NCI-H69 (cell line): ENCODE measurements around the gene MYH15.

ENCODE experiments used
- DNase-seq: peaks from one replicate; lab custom pipeline; 2025; lab: John Stamatoyannopoulos, UW

MYH15 gene

DNA sequence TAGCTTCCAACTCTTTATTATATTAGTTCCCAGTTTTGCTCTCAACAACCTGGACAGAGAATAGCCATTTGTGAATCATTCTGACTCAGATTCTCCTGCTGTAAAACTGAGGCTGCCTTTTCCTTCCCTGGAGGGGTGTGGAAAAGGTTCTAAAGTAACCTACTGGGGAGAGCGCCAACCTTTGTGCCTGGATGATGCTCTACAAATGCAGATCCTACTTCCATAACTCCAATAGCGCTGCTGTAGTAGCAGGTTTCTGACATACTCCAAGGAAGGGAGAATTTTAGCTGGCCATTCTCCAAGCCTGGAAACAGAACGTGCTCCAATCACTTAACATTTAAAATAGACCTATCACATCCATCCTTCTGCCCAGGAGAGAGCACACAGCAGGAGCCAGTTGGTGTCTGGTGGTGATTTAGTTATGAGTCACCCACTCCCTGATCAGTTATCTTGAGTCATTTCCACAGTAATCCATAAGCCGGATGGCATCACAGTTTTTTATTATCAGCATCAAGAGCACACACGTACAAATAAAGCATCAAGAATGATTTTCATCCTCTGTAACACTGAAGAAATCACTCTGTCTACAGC lies 38.3 kb downstream of the MYH15 start:
- peak; percentile 61 for DNase-seq

GRCh38 chr3:108471426-108471825 lies 39.0 kb downstream of the MYH15 start:
- peak; percentile 23 for DNase-seq

DNA sequence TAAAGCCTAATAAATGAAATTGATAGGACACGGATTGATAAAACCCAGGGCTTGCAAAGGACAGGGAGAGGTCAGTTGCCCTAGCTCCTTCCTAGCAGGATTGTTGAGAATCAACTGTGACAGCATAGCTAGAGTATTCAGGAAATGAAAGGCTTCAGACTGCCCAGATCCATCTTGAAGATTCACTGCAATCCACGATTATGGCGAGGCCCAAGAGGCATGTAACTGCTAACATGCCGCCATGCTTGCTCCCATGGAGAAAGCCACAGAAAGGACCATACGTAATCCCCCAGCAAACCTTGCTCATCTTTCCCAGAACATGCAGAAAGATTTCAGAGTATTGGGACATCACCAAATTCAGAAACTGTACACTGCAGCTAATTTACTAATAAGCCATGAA lies 41.3 kb downstream of the MYH15 start:
- DNase-seq, result no peak

GRCh38 chr3:108468577-108468976 lies 41.8 kb downstream of the MYH15 start:
- no peak for DNase-seq

DNA sequence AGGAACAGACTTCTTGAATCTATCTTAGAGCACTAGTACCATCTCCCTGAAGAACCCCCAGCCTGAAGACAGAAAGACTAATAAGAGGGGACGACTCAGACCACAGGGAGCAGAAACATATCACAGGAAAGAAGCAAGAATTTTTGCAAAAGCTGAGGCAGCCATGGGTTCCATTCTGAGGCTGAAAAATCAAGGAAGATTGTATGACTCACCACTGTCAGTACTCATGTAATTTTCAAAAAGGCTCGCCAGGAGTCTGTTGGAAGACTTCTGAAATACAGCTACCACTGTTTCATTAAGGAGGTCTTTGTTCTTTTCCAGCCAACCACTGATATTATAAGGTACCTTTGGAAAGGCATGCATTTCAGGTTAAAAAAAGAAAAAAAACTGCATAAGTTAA lies 47.5 kb downstream of the MYH15 start:
- DNase-seq, result no peak

- DNase-seq, result no peak
Observed at GRCh38 chr3:108461661-108462111, 48.7 kb downstream of the MYH15 start.

DNA sequence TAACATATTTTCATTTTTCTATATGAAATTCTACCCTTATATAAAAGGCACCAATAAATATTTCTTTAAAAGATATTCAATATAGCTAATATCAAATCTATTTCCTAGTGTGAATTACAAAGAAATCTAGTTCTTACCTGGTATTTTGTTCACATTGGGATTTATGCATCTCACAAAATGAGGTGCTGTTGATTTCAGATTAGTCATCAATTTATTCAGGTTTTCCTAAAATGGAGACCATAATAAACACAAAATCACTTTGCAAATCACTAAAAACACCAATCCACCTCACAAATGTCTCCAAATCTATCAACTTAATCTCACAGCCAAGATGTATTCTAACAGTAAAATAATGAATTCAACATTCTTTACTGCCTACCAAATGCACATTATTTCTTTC lies 51.2 kb downstream of the MYH15 start:
- no peak for DNase-seq

DNA sequence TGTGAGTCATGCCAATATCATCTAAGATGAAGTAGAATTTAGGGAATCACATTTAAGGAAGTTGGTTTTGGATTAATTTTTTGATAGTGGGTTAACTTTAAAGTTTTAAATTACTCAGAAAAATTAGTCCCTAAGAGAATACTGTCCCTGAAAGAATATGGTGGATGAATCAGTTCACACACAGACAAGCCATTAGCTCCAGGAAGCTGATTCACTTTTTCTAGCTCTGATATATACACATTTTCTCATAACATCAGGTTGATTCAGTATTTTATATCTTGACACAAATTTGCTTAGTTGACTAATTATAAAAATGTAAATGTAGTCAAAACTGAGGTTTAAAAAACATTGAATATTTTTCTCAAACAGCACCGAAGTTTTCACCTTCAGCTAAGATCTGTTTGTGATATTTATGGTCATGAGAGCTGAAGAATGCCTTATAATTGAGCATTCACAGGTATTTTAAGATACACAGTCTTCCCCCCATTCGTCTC lies 55.1 kb downstream of the MYH15 start:
- no peak for DNase-seq

DNA sequence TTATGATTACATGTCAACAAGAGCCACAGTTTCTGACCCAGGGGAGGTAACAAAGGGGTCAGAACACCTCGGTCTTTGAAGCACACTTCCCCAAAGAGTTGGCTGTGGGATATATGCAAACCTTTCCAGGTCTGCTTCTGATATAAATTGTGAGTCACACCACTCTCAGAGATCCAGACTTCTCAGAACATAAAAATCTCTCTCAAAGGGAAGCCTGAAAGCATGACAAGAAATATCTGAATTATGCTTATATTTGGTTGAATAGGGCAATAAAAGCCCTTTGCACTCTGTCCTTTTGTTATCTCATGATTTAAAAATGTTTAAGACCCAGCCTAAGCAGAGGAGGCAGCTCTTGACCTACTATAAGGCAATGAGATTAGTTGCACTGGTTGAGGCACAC lies 56.8 kb downstream of the MYH15 start:
- no peak for DNase-seq

DNA sequence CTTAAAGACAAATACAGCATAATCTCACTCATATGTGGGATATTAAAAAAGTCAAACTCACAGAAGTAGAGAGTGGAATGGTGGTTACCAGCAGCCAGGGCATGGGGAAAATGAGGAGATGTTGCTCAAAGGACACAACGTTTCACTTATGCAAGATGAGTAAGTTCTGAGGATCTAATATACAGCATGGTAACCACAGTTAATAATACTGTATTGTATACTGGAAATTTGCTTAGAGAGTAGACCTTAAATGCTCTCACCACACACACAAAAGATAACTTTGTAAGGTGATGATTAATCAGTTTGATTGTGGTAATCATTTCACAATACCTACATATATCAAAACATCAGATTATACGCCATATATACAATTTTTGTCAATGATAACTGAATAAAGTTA lies 60.0 kb downstream of the MYH15 start:
- no peak for DNase-seq

DNA sequence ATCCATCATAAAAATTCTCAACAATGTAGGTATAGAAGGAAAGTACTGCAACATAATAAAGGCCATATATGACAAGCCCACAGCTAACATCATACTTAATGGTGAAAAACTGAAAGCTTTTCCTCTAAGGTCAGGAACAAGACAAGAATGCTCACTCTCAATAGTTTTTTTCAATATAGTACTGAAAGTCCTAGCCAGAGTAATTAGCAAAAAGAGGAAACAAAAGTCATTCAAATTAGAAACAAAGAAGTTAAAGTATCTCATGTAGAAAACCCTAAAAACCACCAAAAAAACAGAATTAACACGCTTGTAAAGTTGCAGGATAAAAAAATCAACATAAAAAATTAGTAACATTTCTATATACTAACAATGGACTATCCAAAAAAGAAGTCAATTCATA lies 61.8 kb downstream of the MYH15 start:
- DNase-seq, result no peak

- no peak for DNase-seq
Observed at GRCh38 chr3:108447096-108447847, 63.1 kb downstream of the MYH15 start.

- peak; percentile 15 for DNase-seq
Observed at GRCh38 chr3:108442281-108442680, 68.1 kb downstream of the MYH15 start.

GRCh38 chr3:108441518-108441917 lies 68.9 kb downstream of the MYH15 start:
- no peak for DNase-seq

DNA sequence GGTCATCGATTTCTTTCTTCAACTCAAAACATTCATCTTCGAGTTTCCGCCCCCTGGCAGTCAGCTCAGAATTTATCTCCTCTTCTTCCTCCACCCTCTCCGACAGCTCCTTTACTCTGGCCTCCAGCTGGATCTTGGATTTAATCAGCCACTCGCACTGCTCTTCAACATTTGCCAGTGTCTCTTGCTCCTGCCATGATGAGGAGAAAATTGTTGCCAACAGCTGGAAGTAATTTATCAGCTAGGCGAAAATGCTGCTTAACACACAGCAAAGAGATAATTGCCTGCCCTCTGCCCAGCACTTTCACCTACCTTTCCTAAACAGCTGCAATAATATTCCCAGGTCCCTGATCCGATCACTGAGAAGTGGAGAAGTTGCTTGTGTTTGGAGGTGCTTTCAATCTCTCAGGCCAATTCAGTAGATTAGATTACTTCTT lies 69.3 kb downstream of the MYH15 start:
- DNase-seq, result peak; percentile 87

DNA sequence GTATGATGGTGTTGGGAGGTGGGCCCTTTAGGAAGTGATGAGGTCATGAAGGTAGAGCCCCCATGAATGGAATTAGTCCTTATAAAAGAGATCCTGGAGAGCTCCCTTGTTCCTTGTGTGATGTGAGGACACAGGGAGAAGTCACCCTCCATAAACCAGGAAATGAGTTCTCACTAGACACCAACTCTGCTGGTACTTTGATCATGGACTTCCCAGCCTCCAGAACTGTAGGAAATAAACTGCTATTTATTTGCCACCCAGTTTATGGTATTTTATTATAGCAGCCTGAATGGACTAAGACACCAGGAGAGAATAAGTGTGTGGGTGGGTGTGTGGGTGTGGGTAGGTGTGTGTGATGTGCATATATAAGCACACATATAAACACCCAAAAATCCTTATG lies 71.9 kb downstream of the MYH15 start:
- peak; percentile 5 for DNase-seq

DNA sequence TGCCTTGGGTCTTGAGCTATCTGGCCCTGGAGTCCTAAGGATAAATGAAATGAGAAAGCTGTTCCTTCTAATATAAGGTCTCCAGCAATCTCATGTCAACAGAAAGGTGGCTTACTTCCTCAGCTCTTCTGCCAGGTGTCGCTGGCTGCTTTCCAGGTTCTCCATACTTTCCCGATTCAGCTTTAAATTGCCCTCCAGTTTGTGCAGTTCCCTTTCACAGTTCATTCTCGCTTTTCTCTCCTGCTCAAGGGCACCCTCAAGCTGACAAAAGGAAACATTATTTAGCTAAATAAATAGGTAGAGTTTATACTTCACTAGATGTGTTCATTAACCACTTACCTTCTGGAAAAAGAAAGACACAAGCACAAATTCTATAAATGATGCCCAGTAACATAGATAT lies 73.0 kb downstream of the MYH15 start:
- peak; percentile 87 for DNase-seq

DNA sequence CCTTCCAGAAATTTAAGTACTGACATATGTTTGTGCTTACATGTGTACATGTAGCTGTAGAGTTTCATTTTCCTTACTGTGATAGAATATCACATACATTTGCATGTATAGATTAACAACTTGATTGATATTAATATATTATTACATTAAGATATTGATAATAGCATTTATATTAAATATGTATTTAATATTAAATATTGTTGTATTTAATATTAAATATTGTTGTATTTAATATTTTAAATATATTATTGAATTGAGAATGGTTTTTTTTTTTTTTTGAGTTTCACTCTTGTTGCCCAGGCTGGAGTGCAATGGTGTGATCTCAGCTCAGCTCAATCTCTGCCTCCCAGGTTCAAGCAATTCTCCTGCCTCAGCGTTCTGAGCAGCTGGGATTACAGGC lies 76.5 kb downstream of the MYH15 start:
- DNase-seq, result no peak

DNA sequence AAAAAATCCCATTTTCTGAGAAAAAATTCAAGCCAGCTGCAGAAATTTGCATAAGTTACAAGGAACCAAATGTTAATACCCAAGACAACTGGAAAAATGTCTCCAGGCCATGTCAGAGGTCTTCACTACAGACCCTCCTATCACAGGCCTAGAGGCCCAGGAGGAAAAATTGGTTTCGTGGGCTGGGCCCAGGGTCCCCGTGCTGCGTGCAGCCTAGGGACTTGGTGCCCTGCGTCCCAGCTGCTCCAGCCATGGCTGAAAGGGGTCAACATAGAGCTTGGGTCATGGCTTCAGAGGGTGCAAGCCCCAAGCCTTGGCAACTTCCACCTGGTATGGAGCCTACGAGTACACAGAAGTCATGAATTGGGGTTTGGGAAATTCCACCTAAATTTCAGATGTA lies 78.0 kb downstream of the MYH15 start:
- no peak for DNase-seq

GRCh38 chr3:108430540-108430939 lies 79.9 kb downstream of the MYH15 start:
- DNase-seq, result no peak

DNA sequence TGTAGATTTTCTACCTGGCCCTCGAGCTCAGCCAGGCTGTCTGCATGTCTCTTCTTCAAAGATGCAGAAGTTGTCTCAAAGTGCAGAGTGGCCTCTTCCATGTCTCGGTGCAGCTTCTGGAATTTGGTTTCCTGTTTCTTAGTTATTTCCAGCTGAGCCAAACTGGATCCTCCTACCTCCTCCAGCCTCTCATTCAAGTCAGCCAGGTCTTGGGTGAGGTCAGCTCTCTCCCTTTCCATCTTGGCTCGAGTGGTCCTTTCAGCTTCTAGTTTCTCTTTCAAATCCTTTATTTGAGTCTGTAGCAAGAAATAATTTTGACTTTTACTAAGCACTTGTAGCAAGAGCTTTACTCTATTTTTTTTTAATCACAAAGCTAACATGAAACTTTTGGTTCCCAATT lies 81.8 kb downstream of the MYH15 start:
- DNase-seq, result no peak

GRCh38 chr3:108420926-108421325 lies 89.5 kb downstream of the MYH15 start:
- DNase-seq, result no peak

DNA sequence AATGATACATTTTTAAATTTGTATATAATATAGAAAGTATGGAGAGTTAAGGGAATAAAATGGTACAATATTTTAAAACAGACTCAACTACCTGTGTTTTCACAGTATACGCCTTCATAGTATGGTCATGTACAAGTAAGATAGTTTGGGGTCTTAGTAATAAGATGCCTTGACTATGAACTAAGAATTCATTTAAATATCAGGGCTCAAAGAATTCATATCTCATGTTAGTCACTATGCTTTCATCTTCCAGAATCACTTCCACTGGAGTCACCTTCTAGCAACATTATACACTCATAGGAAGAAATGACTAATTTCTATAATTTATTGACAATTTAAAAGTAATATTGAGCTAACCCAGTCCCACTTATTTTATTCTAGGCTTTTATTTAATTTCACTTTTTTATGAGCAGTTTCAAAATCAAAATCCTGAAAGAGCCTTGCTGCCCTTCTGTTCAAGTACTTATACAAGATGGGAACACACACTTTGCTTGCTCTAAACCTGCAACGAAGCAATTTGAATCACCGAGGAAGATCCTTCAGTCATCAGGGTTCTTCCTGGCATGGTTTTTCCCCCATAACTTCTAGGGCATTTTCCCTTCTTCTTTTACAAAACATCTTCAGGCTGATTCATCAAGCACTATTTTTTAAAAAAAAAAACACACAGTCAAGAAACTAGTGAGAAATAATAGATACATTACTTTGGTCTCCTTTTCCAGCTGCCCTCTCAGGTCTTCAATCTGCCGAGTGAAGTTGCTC lies 94.1 kb downstream of the MYH15 start:
- DNase-seq, result no peak
